Neural crest cell (in vitro differentiated cells): ENCODE data around the gene ATP5MC3. TPM values are rescaled to one million over a fixed set of nuclear protein-coding genes. Genes with fewer than 3 reads are reported as not detected.

Experiments
- DNase-seq: peaks from one replicate; pipeline ENCODE4 v3.0.0; 2021; ENCODE audit warnings: low read depth, mixed read lengths, low spot score
- H3K27ac Mint-ChIP-seq: one replicate; pipeline ENCODE4 v1.8.0; 2021; ENCODE audit warnings: mild to moderate bottlenecking, mixed read lengths; ENCODE audit not compliant: unreplicated experiment
- H3K27me3 Mint-ChIP-seq: 2 replicates; pipeline ENCODE4 v1.8.0; 2021; ENCODE audit warnings: low read depth, mild to moderate bottlenecking, mixed read lengths
- H3K36me3 Mint-ChIP-seq: 2 replicates; pipeline ENCODE4 v1.8.0; 2021; ENCODE audit warnings: low read depth, mild to moderate bottlenecking, mixed read lengths
- H3K4me1 Mint-ChIP-seq: 2 replicates; pipeline ENCODE4 v1.8.0; 2021; ENCODE audit warnings: mixed read lengths
- H3K4me3 Mint-ChIP-seq: one replicate; pipeline ENCODE4 v1.8.0; 2021; ENCODE audit warnings: mild to moderate bottlenecking, mixed read lengths
- H3K9me3 Mint-ChIP-seq: 2 replicates; pipeline ENCODE4 v1.8.0; 2021; ENCODE audit warnings: mixed read lengths
- total RNA-seq: library from RNA; stranded (reverse); gene quantifications from 2 replicates; pipeline ENCODE4 v1.2.1, GENCODE V29; 2021
- TF ChIP-seq, protein P1 (sequence below): fragments of 200-600 bp; sonication (generic); conservative IDR thresholded peaks from 2 replicates; pipeline ENCODE4 v1.5.0; 2021; ENCODE audit warnings: antibody characterized with exemption, mild to moderate bottlenecking

Gene ATP5MC3
- total RNA-seq, 1 donor from 2014 or later = 281 TPM

GRCh38 chr2:175156534-175156933 lies 25.0 kb downstream of the ATP5MC3 start:
- H3K27ac Mint-ChIP-seq = peak overlapping the region; percentile 35
- no peak overlapping the region for H3K4me3 Mint-ChIP-seq
- peaks cover 7% of the 10 kb centered on the region for H3K4me1 Mint-ChIP-seq
- H3K27me3 Mint-ChIP-seq = no peaks in the 10 kb centered on the region
- H3K36me3 Mint-ChIP-seq = no peaks in the 10 kb centered on the region
- H3K9me3 Mint-ChIP-seq = no peaks in the 10 kb centered on the region
- no peak for DNase-seq
- TF ChIP-seq, protein P1, sequence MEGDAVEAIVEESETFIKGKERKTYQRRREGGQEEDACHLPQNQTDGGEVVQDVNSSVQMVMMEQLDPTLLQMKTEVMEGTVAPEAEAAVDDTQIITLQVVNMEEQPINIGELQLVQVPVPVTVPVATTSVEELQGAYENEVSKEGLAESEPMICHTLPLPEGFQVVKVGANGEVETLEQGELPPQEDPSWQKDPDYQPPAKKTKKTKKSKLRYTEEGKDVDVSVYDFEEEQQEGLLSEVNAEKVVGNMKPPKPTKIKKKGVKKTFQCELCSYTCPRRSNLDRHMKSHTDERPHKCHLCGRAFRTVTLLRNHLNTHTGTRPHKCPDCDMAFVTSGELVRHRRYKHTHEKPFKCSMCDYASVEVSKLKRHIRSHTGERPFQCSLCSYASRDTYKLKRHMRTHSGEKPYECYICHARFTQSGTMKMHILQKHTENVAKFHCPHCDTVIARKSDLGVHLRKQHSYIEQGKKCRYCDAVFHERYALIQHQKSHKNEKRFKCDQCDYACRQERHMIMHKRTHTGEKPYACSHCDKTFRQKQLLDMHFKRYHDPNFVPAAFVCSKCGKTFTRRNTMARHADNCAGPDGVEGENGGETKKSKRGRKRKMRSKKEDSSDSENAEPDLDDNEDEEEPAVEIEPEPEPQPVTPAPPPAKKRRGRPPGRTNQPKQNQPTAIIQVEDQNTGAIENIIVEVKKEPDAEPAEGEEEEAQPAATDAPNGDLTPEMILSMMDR = no peak

- TF ChIP-seq, protein P1 = no peak
- Mint-ChIP-seq H3K27ac (no peak overlapping the region), H3K36me3 (peaks cover 2% of the 10 kb centered on the region), H3K27me3 (no peaks in the 10 kb centered on the region), H3K4me1 (peaks cover 7% of the 10 kb centered on the region), H3K4me3 (no peak overlapping the region), H3K9me3 (no peaks in the 10 kb centered on the region)
- no peak for DNase-seq
Measured at GRCh38 chr2:175154661-175155082, 26.8 kb downstream of the ATP5MC3 start.

DNA sequence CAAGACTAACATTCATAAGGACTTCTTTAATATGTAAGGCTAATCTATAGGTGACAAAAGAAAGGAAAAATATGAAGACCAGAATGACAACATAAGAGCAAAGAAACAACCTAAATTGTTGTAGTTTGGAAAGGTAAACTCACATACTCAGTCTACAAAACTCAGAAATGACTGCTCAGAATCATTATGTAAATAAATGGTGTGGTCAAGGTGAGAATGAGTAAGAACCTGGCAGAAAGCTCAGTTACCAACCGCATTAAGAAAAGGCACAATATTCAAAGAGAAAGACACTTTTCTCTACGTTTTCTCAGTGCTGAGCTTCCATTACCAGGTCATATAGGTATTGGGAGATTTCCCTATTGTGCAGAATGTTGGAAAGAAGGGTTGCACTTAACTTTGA lies 29.3 kb downstream of the ATP5MC3 start:
- no peaks in the 10 kb centered on the region for H3K9me3 Mint-ChIP-seq
- H3K4me3 Mint-ChIP-seq = no peak overlapping the region
- H3K4me1 Mint-ChIP-seq = peaks cover 4% of the 10 kb centered on the region
- H3K36me3 Mint-ChIP-seq = peaks cover 10% of the 10 kb centered on the region
- TF ChIP-seq, protein P1 = no peak
- no peak for DNase-seq
- H3K27me3 Mint-ChIP-seq = no peaks in the 10 kb centered on the region
- H3K27ac Mint-ChIP-seq = no peak overlapping the region

GRCh38 chr2:175151791-175152190 lies 29.7 kb downstream of the ATP5MC3 start:
- Mint-ChIP-seq H3K4me3 (no peak overlapping the region), H3K36me3 (peaks cover 10% of the 10 kb centered on the region), H3K27ac (no peak overlapping the region), H3K4me1 (no peaks in the 10 kb centered on the region), H3K9me3 (no peaks in the 10 kb centered on the region), H3K27me3 (no peaks in the 10 kb centered on the region)
- no peak for DNase-seq
- TF ChIP-seq, protein P1 = no peak

- Mint-ChIP-seq H3K27me3 (no peaks in the 10 kb centered on the region), H3K4me3 (no peak overlapping the region), H3K36me3 (peaks cover 19% of the 10 kb centered on the region), H3K27ac (no peak overlapping the region), H3K9me3 (no peaks in the 10 kb centered on the region), H3K4me1 (no peaks in the 10 kb centered on the region)
- no peak for DNase-seq
- TF ChIP-seq, protein P1 = no peak
Measured at GRCh38 chr2:175147186-175147585, 34.3 kb downstream of the ATP5MC3 start.

DNA sequence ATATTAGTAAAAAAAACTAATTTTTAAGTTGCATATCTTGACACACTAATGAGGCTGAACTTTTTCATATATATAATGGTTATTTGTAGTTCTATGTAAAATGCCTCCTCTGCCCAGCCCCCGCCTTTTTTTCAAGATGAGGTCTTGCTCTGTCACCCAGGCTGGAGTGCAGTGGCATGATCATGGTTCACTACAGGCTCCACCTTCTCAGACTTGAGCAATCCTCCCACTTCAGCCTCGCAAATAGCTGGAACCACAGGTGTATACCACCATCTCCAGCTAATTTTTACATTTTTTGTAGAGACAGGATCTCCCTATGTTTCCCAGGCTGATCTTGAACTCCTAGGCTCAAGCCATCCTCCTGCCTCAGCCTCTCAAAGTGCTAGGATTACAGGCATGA lies 37.8 kb downstream of the ATP5MC3 start:
- H3K4me3 Mint-ChIP-seq = no peak overlapping the region
- no peak for DNase-seq
- no peaks in the 10 kb centered on the region for H3K4me1 Mint-ChIP-seq
- H3K27ac Mint-ChIP-seq = no peak overlapping the region
- peaks cover 12% of the 10 kb centered on the region for H3K36me3 Mint-ChIP-seq
- TF ChIP-seq, protein P1 = no peak
- no peaks in the 10 kb centered on the region for H3K9me3 Mint-ChIP-seq
- no peaks in the 10 kb centered on the region for H3K27me3 Mint-ChIP-seq
